IMR-90 (cell line): ENCODE measurements around the gene IL17B. TPM values are rescaled to one million over a fixed set of nuclear protein-coding genes. Genes with fewer than 3 reads are reported as not detected.

Experiments
- ATAC-seq: fragments of 200-7000 bp; cut with Tn5 transposase; 2 replicates; pipeline ENCODE4 v1.9.1; 2020; ENCODE audit warnings: low read depth, mild to moderate bottlenecking, moderate library complexity
- BruUV-seq: library from RNA; stranded (reverse); fragments of 400-500 nt; replicated peaks from 2 replicates; lab custom pipeline; 2021; lab: Mats Ljungman, UMichigan
- CTCF ChIA-PET: fragments of 300-600 bp; formaldehyde crosslinking; extraction: SDS; loops from one replicate; lab custom pipeline; 2021; ENCODE audit warnings: antibody characterized with exemption; lab: Yijun Ruan, JAX
- POLR2A ChIA-PET: fragments of 300-600 bp; sonication (Branson Sonifier 250); formaldehyde crosslinking; loops from one replicate; lab custom pipeline; 2022; ENCODE audit warnings: antibody characterized with exemption; ENCODE audit not compliant: unreplicated experiment; lab: Charles Lee
- DNase-seq: peaks from one replicate; pipeline ENCODE4 v3.0.0; 2013
- H2AFZ ChIP-seq: replicated peaks from 2 replicates; pipeline ENCODE3; 2013; ENCODE audit warnings: low read length, mild to moderate bottlenecking; ENCODE audit not compliant: poor library complexity
- H2AK5ac ChIP-seq: 2 replicates; pipeline ENCODE4 v1.6.1; 2013; ENCODE audit warnings: low read depth, low read length, inconsistent platforms
- H2AK9ac ChIP-seq: replicated peaks from 2 replicates; pipeline ENCODE3; 2013; ENCODE audit warnings: mild to moderate bottlenecking, low read depth, low read length, moderate library complexity; ENCODE audit not compliant: poor library complexity
- H2BK120ac ChIP-seq: 2 replicates; pipeline ENCODE4 v1.6.1; 2013; ENCODE audit warnings: low read depth, low read length, inconsistent platforms
- H2BK15ac ChIP-seq: 3 replicates; pipeline ENCODE4 v1.6.1; 2013; ENCODE audit warnings: low read depth, low read length, inconsistent platforms
- H2BK20ac ChIP-seq: 2 replicates; pipeline ENCODE4 v1.6.1; 2013; ENCODE audit warnings: low read depth, mild to moderate bottlenecking, inconsistent platforms, low read length, moderate library complexity
- H2BK5ac ChIP-seq: 2 replicates; pipeline ENCODE4 v1.6.1; 2013; ENCODE audit warnings: mild to moderate bottlenecking, low read depth, low read length, inconsistent platforms; ENCODE audit not compliant: poor library complexity, severe bottlenecking
- H3K14ac ChIP-seq: replicated peaks from 2 replicates; pipeline ENCODE4 v1.6.1; 2013; ENCODE audit warnings: low read depth, low read length, inconsistent platforms
- H3K18ac ChIP-seq: 2 replicates; pipeline ENCODE4 v1.6.1; 2013; ENCODE audit warnings: low read depth, low read length, control low read depth
- H3K23ac ChIP-seq: 2 replicates; pipeline ENCODE4 v1.6.1; 2013; ENCODE audit warnings: low read depth, low read length, inconsistent platforms
- H3K27ac ChIP-seq: 2 replicates; pipeline ENCODE4 v1.5.1; 2013; ENCODE audit warnings: mild to moderate bottlenecking, control low read depth, low read length; ENCODE audit not compliant: insufficient read depth
- H3K27me3 ChIP-seq: 2 replicates; pipeline ENCODE4 v1.6.1; 2013; ENCODE audit warnings: low read length; ENCODE audit not compliant: control insufficient read depth, insufficient read depth
- H3K36me3 ChIP-seq: 2 replicates; pipeline ENCODE4 v1.6.1; 2013; ENCODE audit warnings: low read length, mixed read lengths; ENCODE audit not compliant: control insufficient read depth, insufficient read depth
- H3K4ac ChIP-seq: 2 replicates; pipeline ENCODE4 v1.6.1; 2013; ENCODE audit warnings: low read depth, low read length, inconsistent platforms
- H3K4me1 ChIP-seq: 2 replicates; pipeline ENCODE4 v1.6.1; 2013; ENCODE audit warnings: low read length, mixed read lengths; ENCODE audit not compliant: control insufficient read depth, insufficient read depth
- H3K4me2 ChIP-seq: 2 replicates; pipeline ENCODE4 v1.6.1; 2013; ENCODE audit warnings: low read depth, mild to moderate bottlenecking, control low read depth, low read length, moderate library complexity
- H3K4me3 ChIP-seq: 2 replicates; pipeline ENCODE4 v1.5.1; 2013; ENCODE audit warnings: low read depth, mild to moderate bottlenecking, control low read depth, low read length, moderate library complexity; ENCODE audit not compliant: insufficient read depth
- H3K56ac ChIP-seq: 2 replicates; pipeline ENCODE4 v1.6.1; 2013; ENCODE audit warnings: low read length, inconsistent platforms; ENCODE audit not compliant: insufficient read depth; ENCODE audit errors: extremely low read depth
- H3K79me1 ChIP-seq, 2 experiments: 2 replicates each; pipeline ENCODE4 v1.6.1; 2013; ENCODE audit warnings: low read length in 2 of 2, inconsistent platforms in 1 of 2, low read depth in 1 of 2
- H3K9ac ChIP-seq: 2 replicates; pipeline ENCODE4 v1.6.1; 2013; ENCODE audit warnings: low read depth, low read length, control low read depth
- H3K9me1 ChIP-seq: 2 replicates; pipeline ENCODE4 v1.6.1; 2013; ENCODE audit warnings: low read length, inconsistent platforms; ENCODE audit not compliant: insufficient read depth
- H3K9me3 ChIP-seq: 2 replicates; pipeline ENCODE4 v1.6.1; 2013; ENCODE audit warnings: low read length; ENCODE audit not compliant: control insufficient read depth, insufficient read depth
- H4K20me1 ChIP-seq: 2 replicates; pipeline ENCODE4 v1.6.1; 2013; ENCODE audit warnings: low read length, inconsistent platforms; ENCODE audit not compliant: insufficient read depth
- H4K5ac ChIP-seq: 2 replicates; pipeline ENCODE4 v1.6.1; 2013; ENCODE audit warnings: mild to moderate bottlenecking, low read depth, low read length, control low read depth
- H4K8ac ChIP-seq, 2 experiments: 2 replicates each; pipeline ENCODE4 v1.6.1; 2013; ENCODE audit warnings: low read depth in 2 of 2, low read length in 2 of 2, control low read depth in 1 of 2, inconsistent platforms in 1 of 2
- H4K91ac ChIP-seq: 2 replicates; pipeline ENCODE4 v1.6.1; 2013; ENCODE audit warnings: low read depth, low read length, inconsistent platforms; ENCODE audit not compliant: insufficient read depth
- CHD1 ChIP-seq: IDR thresholded peaks from 2 replicates; pipeline ENCODE4 v1.6.1; 2012; ENCODE audit warnings: low read depth, low read length, improper control_type of control experiment
- ELK1 ChIP-seq: fragments of 150-350 bp; IDR thresholded peaks from 2 replicates; pipeline ENCODE4 v1.6.1; 2016; ENCODE audit warnings: low read depth, mild to moderate bottlenecking, low read length, moderate library complexity, borderline replicate concordance
- NFE2L2 ChIP-seq: fragments of 150-350 bp; IDR thresholded peaks from 2 replicates; pipeline ENCODE4 v1.6.1; 2016; ENCODE audit warnings: low read depth, mild to moderate bottlenecking, low read length
- POLR2A ChIP-seq: IDR thresholded peaks from 2 replicates; pipeline ENCODE4 v1.6.1; 2012; ENCODE audit warnings: mild to moderate bottlenecking, low read depth, low read length
- USF2 ChIP-seq: fragments of 150-350 bp; IDR thresholded peaks from 2 replicates; pipeline ENCODE4 v1.6.1; 2017; ENCODE audit warnings: mild to moderate bottlenecking, antibody characterized with exemption, low read length, low read depth
- WGBS, 2 experiments: methylation state at CpG; one replicate each; pipeline versions ENCODE4 v1.1.5 to v1.1.7; 2013; ENCODE audit warnings: missing lambda C conversion rate in 2 of 2; ENCODE audit not compliant: insufficient read length in 1 of 2; ENCODE audit errors: extremely low coverage in 2 of 2; 5-methylcytosine and 5-hydroxymethylcytosine counted together
- dilution Hi-C: fragments of 300-500 bp; cut with HindIII; formaldehyde crosslinking; loops from one replicate; pipeline ENCODE4 v1.14.3; 2018; ENCODE audit warnings: low sequenced_read_pairs; ENCODE audit not compliant: unreplicated experiment
- in situ Hi-C: fragments of 300-500 bp; cut with MboI; formaldehyde crosslinking; loops from 3 replicates; pipeline ENCODE4 v1.14.3; 2019; ENCODE audit warnings: low sequenced_read_pairs, inconsistent platforms, mixed read lengths
- intact Hi-C: fragments of 100-400 bp; cut with micrococcal nuclease; formaldehyde crosslinking; loops from 2 replicates; pipeline ENCODE4 v1.10.0; 2022
- polyA plus RNA-seq, 3 experiments: library from polyadenylated mRNA; depleted of rRNA; stranded (reverse); fragments of >200 nt; gene quantifications; 2 replicates each; pipeline ENCODE4 v1.2.3, GENCODE V29; 2012; ENCODE audit warnings: low replicate concordance in 1 of 3
- total RNA-seq: library from RNA; depleted of rRNA; stranded (reverse); fragments of >200 nt; gene quantifications from 2 replicates; pipeline ENCODE4 v1.2.3, GENCODE V29; 2012

Gene IL17B
- total and polyA plus RNA-seq, 2 of the 4 experiments (the other 2 are of a cell fraction) = 0.31 TPM; not detected in 1

GRCh38 chr5:149362541-149362940 lies 16.6 kb downstream of the IL17B start:
- Histone ChIP-seq H3K27me3 (no peaks in the 10 kb centered on the region), H4K8ac (no peak overlapping the region), H4K20me1 (no peaks in the 10 kb centered on the region), H3K23ac (no peak overlapping the region), H3K27ac (no peak overlapping the region), H3K36me3 (no peaks in the 10 kb centered on the region), H3K79me1 (peaks cover 0 to 14% of the 10 kb centered on the region in 2 experiments; a peak in 1 of 4 replicates), H3K9ac (no peak overlapping the region), H2BK5ac (no peak overlapping the region), H3K14ac (no peak overlapping the region), H4K5ac (no peak overlapping the region), H2AK9ac (no peak overlapping the region), H3K4me3 (no peak overlapping the region), H3K4ac (no peak overlapping the region), H3K9me3 (no peaks in the 10 kb centered on the region), H2BK20ac (no peak overlapping the region), H2AFZ (no peak overlapping the region), H3K4me2 (no peak overlapping the region), H3K9me1 (peaks cover under 1% of the 10 kb centered on the region), H4K91ac (no peak overlapping the region), H2BK15ac (no peak overlapping the region), H3K56ac (no peak overlapping the region), H3K18ac (no peak overlapping the region), H2AK5ac (no peak overlapping the region), H3K4me1 (no peaks in the 10 kb centered on the region), H2BK120ac (no peak overlapping the region)
- ATAC-seq = no peak
- WGBS, 2 experiments = 83% methylated on average over 4 of the region's 12 CpGs; no CpG with 5 or more reads in 1 of the 2 experiments
- ChIA-PET CTCF (no interaction called here), POLR2A (no interaction called here)
- intact Hi-C loops (no loop called here), in situ Hi-C loops (no loop called here), dilution Hi-C loops (no loop called here)
- BruUV-seq = no TSS peak
- TF ChIP-seq CHD1 = no peak
- TF ChIP-seq ELK1 = no peak
- no peak for TF ChIP-seq USF2
- TF ChIP-seq NFE2L2 = no peak
- no peak for TF ChIP-seq POLR2A
- no peak for DNase-seq
